Measurements from ENCODE around the gene SLC38A4.

GRCh38 chr12:46798056-46798455, 27.7 kb downstream of the SLC38A4 start:
- TF ChIP-seq POLR2AphosphoS5 (IDR thresholded peaks at IDR 0.05; ENCODE audit: low read depth, low read length) (no peak), TAF1 (IDR thresholded peaks at IDR 0.05; ENCODE audit: borderline replicate concordance, insufficient read depth, low read length) (no peak)

Data from PFSK-1 (cell line).